HepG2 (cell line): ENCODE results near the gene MYO15A. TPM values are rescaled to one million over a fixed set of nuclear protein-coding genes. Genes with fewer than 3 reads are reported as not detected.

Experiments used
- ARNTL ChIP-seq: sonication (generic); formaldehyde crosslinking; IDR thresholded peaks from 2 replicates; pipeline ENCODE4 v1.4.0; 2020; ENCODE audit warnings: mild to moderate bottlenecking, missing genetic modification reagents
- ETV5 ChIP-seq: IDR thresholded peaks from 2 replicates; pipeline ENCODE4 v1.6.1; 2018; ENCODE audit warnings: missing biosample characterization, missing genetic modification reagents, inconsistent platforms, borderline replicate concordance
- FOSL2 ChIP-seq: sonication (generic); formaldehyde crosslinking; IDR thresholded peaks from 2 replicates; pipeline ENCODE4 v1.4.0; 2020; ENCODE audit warnings: missing genetic modification reagents
- HNF4A ChIP-seq: sonication (generic); formaldehyde crosslinking; IDR thresholded peaks from 2 replicates; pipeline ENCODE4 v1.4.0; 2020; ENCODE audit warnings: missing genetic modification reagents
- MED1 ChIP-seq: sonication (generic); formaldehyde crosslinking; IDR thresholded peaks from 2 replicates; pipeline ENCODE4 v1.4.0; 2020; ENCODE audit warnings: missing genetic modification reagents
- MEIS1 ChIP-seq: sonication (generic); formaldehyde crosslinking; IDR thresholded peaks from 2 replicates; pipeline ENCODE4 v1.9.0; 2021; ENCODE audit warnings: mild to moderate bottlenecking, missing genetic modification reagents, moderate library complexity, borderline replicate concordance
- NFAT5 ChIP-seq: sonication (generic); formaldehyde crosslinking; IDR thresholded peaks from 2 replicates; pipeline ENCODE4 v1.4.0; 2020; ENCODE audit warnings: missing genetic modification reagents
- PCBP1 ChIP-seq: fragments of 200-400 bp; formaldehyde crosslinking; IDR thresholded peaks from 2 replicates; pipeline ENCODE4 v1.6.1; 2017; ENCODE audit warnings: mild to moderate bottlenecking, low read depth, low read length, borderline replicate concordance
- RXRB ChIP-seq: IDR thresholded peaks from 2 replicates; pipeline ENCODE4 v1.6.1; 2016; ENCODE audit warnings: borderline replicate concordance, missing genetic modification reagents, missing compliant biosample characterization
- SALL1 ChIP-seq: sonication (generic); formaldehyde crosslinking; IDR thresholded peaks from 2 replicates; pipeline ENCODE4 v1.8.0; 2022; ENCODE audit warnings: mild to moderate bottlenecking, missing genetic modification reagents
- TBX2 ChIP-seq: sonication (generic); formaldehyde crosslinking; IDR thresholded peaks from 2 replicates; pipeline ENCODE4 v1.5.0; 2020; ENCODE audit warnings: missing genetic modification reagents, mild to moderate bottlenecking, borderline replicate concordance
- U2AF1 ChIP-seq: fragments of 200-400 bp; formaldehyde crosslinking; optimal IDR thresholded peaks from 2 replicates; pipeline ENCODE3; 2017; ENCODE audit warnings: mild to moderate bottlenecking, low read depth, low read length
- XBP1 ChIP-seq: sonication (generic); formaldehyde crosslinking; IDR thresholded peaks from 2 replicates; pipeline ENCODE4 v1.5.0; 2020; ENCODE audit warnings: missing genetic modification reagents
- YEATS2 ChIP-seq: sonication (generic); formaldehyde crosslinking; IDR thresholded peaks from 2 replicates; pipeline ENCODE4 v1.4.0; 2020; ENCODE audit warnings: missing genetic modification reagents, borderline replicate concordance
- ZC3H13 ChIP-seq: sonication (generic); formaldehyde crosslinking; IDR thresholded peaks from 2 replicates; pipeline ENCODE4 v1.8.1; 2023; ENCODE audit warnings: mild to moderate bottlenecking, missing genetic modification reagents, moderate library complexity
- ZFP36L1 ChIP-seq: sonication (generic); formaldehyde crosslinking; IDR thresholded peaks from 2 replicates; pipeline ENCODE4 v1.8.0; 2022; ENCODE audit warnings: mild to moderate bottlenecking, missing genetic modification reagents, moderate library complexity
- ZFP90 ChIP-seq: sonication (generic); formaldehyde crosslinking; IDR thresholded peaks from 2 replicates; pipeline ENCODE4 v1.8.0; 2022; ENCODE audit warnings: missing genetic modification reagents, mild to moderate bottlenecking, inconsistent platforms, borderline replicate concordance
- ZKSCAN5 ChIP-seq: sonication (generic); formaldehyde crosslinking; IDR thresholded peaks from 2 replicates; pipeline ENCODE4 v1.5.1; 2020; ENCODE audit warnings: mild to moderate bottlenecking, missing genetic modification reagents
- ZMYM4 ChIP-seq: sonication (generic); formaldehyde crosslinking; IDR thresholded peaks from 2 replicates; pipeline ENCODE4 v1.8.1; 2023; ENCODE audit warnings: mild to moderate bottlenecking, missing genetic modification reagents
- ZNF20 ChIP-seq: sonication (generic); formaldehyde crosslinking; IDR thresholded peaks from 2 replicates; pipeline ENCODE4 v1.4.0; 2020; ENCODE audit warnings: mild to moderate bottlenecking, moderate library complexity, missing genetic modification reagents
- polyA plus RNA-seq, 8 experiments: library from polyadenylated mRNA; depleted of rRNA in 3 of 8; stranded (reverse) in 7 of 8; unstranded in 1 of 8; fragments of >200 nt; fragmentation: Illumina TruSeq in 4 of 8; extraction: Trizol in 4 of 8; gene quantifications; 2 replicates each; pipeline versions ENCODE4 v1.2.1 to v1.2.3, GENCODE V29; 2011 to 2016; ENCODE audit warnings: low read depth in 4 of 8, missing spikeins in 1 of 8, mixed read lengths in 1 of 8; ENCODE audit not compliant: insufficient read depth in 1 of 8
- total RNA-seq, 5 experiments: library from RNA; depleted of rRNA; stranded (reverse); fragments of >200 nt; fragmentation: Illumina TruSeq; extraction: Trizol; gene quantifications; 2 replicates each; pipeline ENCODE4 v1.2.3, GENCODE V29; 2016; ENCODE audit warnings: low read depth in 1 of 5
- TF ChIP-seq, protein P1 (sequence below): sonication (generic); formaldehyde crosslinking; IDR thresholded peaks from 2 replicates; pipeline ENCODE4 v1.5.1; 2020; ENCODE audit warnings: mild to moderate bottlenecking, moderate library complexity, missing genetic modification reagents
- TF ChIP-seq, protein P2 (sequence below): sonication (generic); formaldehyde crosslinking; IDR thresholded peaks from 2 replicates; pipeline ENCODE4 v1.4.0; 2020; ENCODE audit warnings: mild to moderate bottlenecking, missing genetic modification reagents

The MYO15A gene
- total and polyA plus RNA-seq, 2 of the 13 experiments (the other 11 are each of a cell fraction or from before 2014, with no cell fraction given) = 0.07 to 0.20 TPM

- TF ChIP-seq NFAT5 (CRISPR knock-in tag) = no peak
- peak; percentile 33; the same call in 1 of the 2 replicates for TF ChIP-seq RXRB
- TF ChIP-seq XBP1 = no peak
- TF ChIP-seq FOSL2 (CRISPR knock-in tag) = peak; percentile 39; the same call in 1 of the 2 replicates
- no peak for TF ChIP-seq ZFP90 (CRISPR knock-in tag)
- TF ChIP-seq ETV5 (CRISPR knock-in tag) = peak; percentile 75; the same call in 1 of the 2 replicates
- no peak for TF ChIP-seq TBX2 (CRISPR knock-in tag)
- TF ChIP-seq, protein P1, sequence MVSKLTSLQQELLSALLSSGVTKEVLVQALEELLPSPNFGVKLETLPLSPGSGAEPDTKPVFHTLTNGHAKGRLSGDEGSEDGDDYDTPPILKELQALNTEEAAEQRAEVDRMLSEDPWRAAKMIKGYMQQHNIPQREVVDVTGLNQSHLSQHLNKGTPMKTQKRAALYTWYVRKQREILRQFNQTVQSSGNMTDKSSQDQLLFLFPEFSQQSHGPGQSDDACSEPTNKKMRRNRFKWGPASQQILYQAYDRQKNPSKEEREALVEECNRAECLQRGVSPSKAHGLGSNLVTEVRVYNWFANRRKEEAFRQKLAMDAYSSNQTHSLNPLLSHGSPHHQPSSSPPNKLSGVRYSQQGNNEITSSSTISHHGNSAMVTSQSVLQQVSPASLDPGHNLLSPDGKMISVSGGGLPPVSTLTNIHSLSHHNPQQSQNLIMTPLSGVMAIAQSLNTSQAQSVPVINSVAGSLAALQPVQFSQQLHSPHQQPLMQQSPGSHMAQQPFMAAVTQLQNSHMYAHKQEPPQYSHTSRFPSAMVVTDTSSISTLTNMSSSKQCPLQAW (CRISPR knock-in tag) = no peak
- TF ChIP-seq ZMYM4 = no peak
- TF ChIP-seq ARNTL (CRISPR knock-in tag) = no peak
- TF ChIP-seq MED1 (CRISPR knock-in tag) = peak; percentile 33; the same call in 1 of the 2 replicates
- TF ChIP-seq SALL1 (CRISPR knock-in tag) = peak; percentile 30; the same call in 1 of the 2 replicates
- peak; percentile 69 for TF ChIP-seq HNF4A (CRISPR knock-in tag)
- no peak for TF ChIP-seq PCBP1
- TF ChIP-seq, protein P2, sequence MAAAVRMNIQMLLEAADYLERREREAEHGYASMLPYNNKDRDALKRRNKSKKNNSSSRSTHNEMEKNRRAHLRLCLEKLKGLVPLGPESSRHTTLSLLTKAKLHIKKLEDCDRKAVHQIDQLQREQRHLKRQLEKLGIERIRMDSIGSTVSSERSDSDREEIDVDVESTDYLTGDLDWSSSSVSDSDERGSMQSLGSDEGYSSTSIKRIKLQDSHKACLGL (CRISPR knock-in tag) = no peak
- TF ChIP-seq ZNF20 (CRISPR knock-in tag) = no peak
- TF ChIP-seq U2AF1 = no peak
- peak; percentile 30; the same call in 1 of the 2 replicates for TF ChIP-seq YEATS2
- no peak for TF ChIP-seq ZKSCAN5 (CRISPR knock-in tag)
- no peak; the same call in 1 of the 2 replicates for TF ChIP-seq MEIS1 (CRISPR knock-in tag)
- TF ChIP-seq ZFP36L1 (CRISPR knock-in tag) = 0 out of 2 replicates have a peak, but pooled peaks have one; percentile 34
- TF ChIP-seq ZC3H13 (CRISPR knock-in tag) = no peak; the same call in 1 of the 2 replicates
Observed at GRCh38 chr17:18191236-18191667, 82.7 kb downstream of the MYO15A start (continued).
